Measurements from ENCODE around the gene ACTR1B.
"Not testable (repeated sequence)": the region's sequence is repeated elsewhere in the genome, so short reads cannot be mapped to it uniquely, and the experiment has no call there.

The ACTR1B gene

DNA sequence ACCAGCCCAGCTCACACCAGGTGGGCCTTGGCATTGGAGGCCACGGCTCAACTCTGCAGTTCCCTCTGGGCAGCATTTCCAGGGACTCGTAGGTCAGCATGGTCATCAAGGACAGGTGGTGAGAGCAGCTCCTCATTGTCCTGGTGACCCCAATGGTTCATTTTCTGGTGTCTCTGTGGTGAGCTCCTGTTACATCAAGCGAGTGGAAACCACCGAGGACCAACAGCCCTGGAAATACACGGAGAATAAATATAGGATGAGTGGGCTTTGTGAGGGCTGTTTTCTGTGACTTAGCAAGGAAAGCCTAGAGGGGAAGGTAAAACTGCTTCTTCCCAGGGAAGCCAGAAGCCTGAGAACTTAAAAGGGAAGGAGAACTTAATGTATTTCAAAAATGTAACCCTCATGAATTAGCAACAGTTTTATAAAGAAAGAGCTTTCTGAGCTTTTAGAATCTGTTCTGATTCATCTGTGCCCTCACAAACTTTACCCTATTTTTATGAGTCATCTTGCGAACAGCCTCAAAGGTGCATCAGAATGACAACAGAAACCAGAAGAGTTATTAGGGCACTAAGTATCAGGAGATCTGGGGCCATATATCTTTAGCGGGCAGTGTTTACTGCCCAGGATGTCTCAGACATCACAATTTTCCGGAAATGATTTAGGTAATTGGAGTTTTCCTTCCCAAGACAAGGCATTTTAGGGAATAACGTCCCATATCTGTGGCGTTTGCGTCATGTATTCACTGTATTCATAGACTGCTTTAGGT, 24.4 kb upstream of the ACTR1B start:
- DNase-seq = no peak

DNA sequence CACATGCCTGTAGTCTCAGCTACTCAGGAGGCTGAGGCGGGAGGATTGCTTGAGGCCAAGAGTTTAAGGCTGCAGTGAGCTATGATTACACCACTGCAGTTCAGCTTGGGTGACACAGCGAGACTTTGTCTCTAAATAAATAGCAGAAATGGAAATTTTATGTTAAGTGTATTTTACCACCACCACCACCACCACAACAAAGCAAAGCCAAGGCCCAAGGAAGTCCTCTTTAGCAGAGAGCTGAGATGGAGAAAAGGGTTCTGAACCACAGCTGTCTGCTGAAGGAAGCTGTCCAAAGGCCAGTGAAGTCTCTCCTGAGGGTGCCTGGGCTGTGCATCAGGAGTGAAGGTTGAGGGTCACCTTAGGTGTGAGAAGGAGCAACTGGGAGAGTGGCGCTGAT, 23.4 kb upstream of the ACTR1B start:
- not testable (repeated sequence) for DNase-seq

DNA sequence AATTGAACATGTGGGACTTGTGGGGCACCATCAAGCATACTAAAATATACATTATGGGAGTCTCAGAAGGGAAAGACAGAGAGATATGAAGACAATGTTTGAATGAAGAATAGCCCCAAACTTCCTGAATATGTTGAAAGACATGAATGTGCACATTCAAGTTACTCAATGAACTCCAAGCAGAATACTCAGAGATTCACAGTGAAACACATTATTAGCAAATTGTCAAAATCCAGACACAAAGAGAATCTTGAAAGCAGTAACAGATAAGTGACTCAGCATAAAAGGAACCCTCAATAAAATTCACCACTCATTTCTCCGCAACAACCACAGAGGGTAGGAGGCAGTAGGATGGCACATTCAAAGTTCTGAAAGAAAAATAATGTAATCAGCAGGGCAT, 14.5 kb upstream of the ACTR1B start:
- no peak for DNase-seq

DNA sequence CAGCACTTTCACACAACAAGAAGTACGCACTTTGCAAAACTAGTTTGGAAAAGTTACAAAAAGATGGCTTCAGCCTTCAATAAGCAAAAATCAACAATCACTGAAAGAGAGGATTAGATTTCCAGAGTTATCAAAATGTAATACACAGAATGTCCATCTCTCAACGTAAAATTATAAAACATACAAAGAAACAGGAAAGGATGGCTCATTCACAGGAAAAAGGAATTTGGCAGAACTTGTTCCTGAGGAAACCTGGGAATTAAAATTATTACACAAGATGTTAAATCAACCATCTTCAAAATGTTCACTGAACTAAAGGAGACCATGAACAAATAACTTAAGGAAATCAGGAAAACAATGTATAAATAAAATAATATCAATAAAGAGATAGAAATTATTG, 13.6 kb upstream of the ACTR1B start:
- DNase-seq = no peak

DNA sequence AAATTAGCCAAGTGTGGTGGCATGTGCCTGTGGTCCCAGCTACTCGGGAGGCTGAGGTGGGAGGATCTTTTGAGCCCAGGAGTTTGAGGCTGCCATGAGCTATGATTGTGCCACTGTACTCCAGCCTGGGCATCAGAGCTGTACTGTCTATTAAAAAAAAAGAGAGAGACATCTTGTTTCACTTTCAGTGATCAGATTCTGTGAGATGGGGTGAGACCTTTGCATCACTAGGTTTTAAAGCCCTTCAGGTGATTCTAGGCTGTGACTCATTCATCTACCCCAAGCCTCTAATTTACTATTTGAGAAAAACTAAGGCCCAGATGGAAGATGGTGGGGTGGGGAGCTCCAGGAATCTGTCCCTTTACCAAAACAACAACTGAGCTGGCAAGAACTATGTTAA, 12.8 kb upstream of the ACTR1B start:
- no peak for DNase-seq

DNA sequence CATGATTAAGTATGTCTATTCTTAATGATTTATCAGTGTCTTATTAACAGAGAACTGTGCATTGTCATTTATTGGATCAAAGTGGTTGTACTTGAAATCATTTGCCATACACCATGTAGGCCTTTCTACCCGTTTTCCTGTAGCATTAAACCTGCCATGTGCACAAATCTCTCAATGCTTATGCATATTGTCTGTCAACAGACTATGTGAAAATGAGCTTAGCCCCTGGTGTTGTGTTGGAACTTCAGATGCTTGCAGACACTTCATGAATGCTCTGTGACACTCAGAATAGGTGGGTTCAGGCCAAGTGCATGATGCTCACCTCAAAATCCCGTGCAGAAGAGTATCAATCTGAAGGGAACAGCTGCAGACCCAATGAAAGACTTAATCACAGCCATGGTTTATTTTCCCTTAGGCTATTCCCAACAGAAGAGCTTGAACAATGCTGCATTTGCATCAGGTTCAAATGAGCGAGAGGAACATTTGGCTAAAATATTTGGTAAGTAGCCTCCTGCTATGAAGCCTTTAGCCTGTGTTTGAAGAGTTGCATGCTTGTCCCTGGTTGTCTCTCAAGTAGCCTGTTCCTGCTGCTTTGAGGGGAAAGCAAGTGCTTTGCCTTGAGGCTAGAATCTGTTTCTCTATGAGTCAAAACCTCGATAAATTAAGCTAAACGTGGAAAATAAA, 11.7 kb upstream of the ACTR1B start:
- DNase-seq = no peak

DNA sequence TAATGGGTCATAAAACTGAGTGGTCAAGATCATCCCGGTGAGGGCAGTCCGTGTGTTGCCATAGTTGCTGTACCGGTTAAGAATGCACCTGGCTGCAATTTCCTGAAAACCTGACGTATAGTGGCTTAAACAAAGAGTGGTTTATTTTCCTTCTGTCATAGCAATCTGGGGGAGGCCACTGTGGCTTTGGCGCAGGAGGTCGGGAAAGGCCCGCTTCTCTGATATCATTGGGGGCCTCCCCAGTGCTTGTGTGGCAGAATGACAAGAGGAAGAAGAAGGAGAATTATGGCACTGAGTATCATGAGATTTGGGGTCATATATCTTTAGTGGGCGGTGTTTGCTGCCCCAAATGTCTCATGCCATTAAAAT, 10.1 kb upstream of the ACTR1B start:
- no peak for DNase-seq

DNA sequence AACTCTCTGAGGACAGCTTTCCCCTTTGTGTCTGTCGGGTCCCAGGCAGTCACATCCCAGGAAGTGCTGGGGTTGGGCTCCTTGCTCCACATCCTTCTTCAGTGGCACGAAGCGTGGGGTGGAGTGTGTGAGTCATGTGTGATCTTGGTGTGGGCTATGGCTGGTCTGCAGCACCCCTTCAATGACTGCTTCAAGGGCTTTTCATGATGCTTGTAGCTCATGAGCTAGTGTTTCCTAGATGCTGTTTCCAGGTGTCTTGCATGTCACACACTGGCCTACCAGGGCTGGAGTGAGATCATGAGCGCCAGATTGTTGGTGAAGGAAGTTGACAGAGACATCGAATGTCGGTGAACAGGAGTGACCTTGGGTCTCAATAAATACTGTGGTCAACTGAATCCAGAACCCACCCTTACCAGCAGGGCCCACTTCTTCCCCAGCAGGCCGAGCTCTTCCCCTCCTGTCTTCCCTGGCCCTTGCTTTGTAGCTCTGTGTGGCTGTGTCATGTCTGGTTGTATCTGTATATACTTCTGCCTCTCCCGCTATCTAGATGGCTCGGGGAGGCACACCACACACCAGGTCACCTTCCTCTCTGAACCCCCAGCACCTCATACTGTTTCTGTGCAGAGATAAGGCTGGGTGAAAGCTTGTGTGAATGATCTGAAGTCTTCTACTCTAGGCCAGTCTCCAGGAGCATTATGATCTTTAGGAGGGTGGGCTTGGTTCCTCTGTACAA, 9.5 kb upstream of the ACTR1B start:
- no peak for DNase-seq

DNA sequence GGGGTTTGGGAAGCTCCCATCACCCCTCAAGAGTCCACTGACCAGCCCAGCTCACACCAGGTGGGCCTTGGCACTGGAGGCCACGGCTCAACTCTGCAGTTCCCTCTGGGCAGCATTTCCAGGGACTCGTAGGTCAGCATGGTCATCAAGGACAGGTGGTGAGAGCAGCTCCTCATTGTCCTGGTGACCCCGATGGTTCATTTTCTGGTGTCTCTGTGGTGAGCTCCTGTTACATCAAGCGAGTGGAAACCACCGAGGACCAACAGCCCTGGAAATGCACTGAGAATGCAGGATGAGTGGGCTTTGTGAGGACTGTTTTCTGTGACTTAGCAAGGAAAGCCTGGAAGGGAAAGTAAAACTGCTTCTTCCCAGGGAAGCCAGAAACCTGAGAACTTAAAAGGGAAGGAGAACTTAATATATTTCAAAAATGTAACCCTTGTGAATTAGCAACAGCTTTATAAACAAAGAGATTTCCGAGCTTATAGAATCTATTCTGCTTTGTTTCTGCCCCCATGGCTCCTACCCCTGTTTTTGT, 8.8 kb upstream of the ACTR1B start:
- not testable (repeated sequence) for DNase-seq

DNA sequence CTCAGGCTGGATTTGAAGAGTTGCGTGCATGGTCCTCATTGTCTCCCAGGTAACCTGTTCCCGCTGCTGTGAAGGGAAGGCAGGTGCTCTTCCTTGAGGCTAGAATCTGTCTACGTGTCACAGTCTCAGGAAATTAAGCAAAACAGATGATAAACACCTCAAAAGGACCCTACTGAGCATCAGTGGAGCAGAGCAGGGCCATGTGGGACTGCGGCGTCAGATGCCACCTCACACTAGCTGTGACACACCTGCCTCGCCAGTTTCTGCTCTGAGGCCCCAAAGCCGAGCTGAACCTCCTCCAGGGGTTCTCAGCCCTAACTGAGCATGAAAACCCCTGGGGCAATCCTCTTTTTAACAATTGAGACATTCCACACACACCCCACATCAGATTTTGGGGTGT, 7.7 kb upstream of the ACTR1B start:
- no peak for DNase-seq

DNA sequence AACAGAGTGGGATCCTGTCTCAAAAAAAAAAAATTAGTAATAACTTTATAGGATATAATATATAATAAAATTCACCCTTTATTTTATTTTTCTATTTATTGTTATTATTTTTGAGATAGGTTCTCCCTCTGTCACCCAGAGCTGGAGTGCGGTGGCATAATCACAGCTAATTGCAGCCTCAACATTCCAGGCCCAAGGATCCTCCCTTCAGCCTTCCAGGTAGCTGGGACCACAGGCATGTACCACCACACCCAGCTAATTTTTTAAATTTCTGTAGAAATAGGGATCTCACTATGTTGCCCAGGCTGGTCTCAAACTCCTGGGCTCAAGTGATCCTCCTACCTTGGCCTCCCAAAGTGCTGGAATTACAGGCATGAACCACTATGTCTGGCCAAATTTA, 6.6 kb upstream of the ACTR1B start:
- no peak for DNase-seq

DNA sequence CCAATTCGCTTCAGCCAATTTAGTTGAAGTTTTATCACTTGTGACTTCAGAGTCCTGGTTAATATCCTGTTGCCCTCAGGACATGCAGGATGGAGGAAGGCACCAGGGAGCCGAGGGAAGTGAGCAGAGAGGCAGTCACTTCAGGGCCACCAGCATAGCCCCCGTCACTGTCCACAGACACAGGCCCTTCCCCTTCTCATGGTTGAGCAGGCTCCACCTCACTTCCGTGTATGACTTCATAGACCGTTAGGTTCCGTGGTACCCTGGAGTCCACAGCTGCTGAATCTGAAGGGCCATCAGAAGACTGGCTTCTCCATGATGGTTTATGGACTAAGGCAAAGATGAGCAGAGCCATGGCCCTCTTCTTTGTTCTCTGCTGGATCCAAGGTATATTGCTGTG, 5.6 kb upstream of the ACTR1B start, which contains the start of gene C2orf92:
Gene C2orf92, plus strand, starts transcription at position 266 of the 400 bp plus-strand sequence. Its CDS starts 76 bp downstream, at position 342.
- no peak for DNase-seq

DNA sequence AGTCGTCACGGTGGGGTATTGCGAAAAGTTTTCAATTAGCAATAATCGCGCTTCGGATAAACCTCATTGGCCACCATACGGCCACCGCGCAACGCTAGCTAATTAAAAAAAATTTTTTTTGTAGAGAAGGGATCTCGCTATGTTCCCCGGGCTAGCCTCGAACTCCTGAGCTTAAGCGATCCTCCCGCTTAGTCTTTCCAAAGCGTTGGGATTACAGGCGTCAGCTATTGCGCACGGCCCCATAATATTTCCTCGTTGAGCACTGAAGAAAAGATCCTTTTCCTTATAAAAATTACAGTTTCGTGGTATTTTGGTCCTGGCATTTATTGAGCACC, 759 bp upstream of the ACTR1B start:
- DNase-seq = no peak

DNA sequence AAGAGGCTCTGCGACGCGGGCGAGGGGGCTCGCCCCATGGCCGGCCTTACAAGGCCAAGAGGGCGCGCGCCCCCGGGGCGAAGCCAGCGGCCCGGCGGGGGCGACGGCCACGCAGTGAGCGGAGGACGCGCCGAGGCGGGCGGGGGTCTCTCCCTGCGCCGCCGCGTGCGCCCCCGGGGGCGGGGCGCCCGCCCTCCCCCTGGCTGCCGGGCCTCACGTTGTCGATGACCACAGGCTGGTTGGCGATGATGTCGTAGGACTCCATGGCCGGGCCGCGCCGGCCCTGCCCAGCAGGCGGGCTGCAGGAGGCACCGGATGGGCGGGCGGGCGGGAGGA, 250 bp downstream of the ACTR1B start:
- DNase-seq = no peak

DNA sequence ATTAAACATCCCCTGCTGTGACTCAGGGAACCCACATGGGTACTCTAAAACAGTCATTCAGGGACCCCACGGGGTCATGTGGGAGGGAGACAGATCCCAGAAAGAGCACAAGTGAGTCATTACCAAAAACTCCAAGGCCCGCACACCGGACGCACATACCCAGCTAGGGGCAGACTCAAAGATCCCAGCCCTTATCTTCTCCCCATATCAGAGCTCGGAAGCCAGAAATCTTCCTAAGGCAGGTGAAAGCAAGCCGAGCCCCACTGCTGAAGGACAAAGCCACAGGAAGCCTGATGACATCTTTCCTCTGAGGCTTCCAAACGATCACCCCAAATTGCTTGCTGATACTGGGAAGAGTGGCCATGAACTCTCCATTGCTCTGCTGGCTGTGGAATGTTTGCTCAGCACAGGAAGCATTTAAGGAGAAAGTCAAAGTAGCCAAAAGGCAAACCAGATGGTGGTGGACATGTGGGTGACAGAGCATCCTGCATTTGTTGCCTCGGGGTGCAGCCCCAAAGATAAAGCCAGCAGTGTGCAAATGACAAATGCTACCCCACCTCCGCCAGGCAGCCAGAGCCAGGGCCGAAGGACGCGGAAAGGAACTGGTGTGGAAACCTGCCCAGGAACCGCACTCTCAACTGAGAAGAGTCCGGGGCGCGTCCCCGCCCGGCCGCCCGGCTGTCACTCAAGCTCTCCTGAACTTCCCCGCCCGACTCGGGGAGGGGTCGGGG, 784 bp downstream of the ACTR1B start:
- peak; percentile 46 to 70 for DNase-seq

DNA sequence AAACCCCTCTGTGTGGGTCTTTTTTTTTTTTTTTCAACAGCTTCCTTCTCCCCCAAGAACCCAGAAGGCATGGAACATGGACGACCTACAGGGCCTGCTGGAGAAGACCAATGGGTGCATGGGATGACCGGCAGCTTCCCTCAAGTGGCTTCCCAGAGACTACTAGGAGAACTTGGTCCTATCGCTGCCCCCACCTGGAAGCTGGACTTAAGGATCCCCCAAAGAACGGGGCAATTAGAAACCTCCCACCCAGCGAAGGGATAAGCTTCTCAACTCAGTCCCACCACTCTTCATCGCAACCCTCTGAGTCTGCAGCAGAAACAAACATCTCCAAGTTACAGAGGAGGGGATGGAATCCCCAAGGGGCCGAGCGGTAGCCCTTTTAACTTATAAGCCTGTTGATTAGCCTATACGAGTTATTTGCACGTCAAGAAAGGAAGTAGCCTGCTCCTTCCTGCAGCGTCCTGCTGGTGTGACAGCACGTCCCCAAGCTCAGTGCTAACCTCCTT, 1.4 kb downstream of the ACTR1B start:
- DNase-seq = no peak

DNA sequence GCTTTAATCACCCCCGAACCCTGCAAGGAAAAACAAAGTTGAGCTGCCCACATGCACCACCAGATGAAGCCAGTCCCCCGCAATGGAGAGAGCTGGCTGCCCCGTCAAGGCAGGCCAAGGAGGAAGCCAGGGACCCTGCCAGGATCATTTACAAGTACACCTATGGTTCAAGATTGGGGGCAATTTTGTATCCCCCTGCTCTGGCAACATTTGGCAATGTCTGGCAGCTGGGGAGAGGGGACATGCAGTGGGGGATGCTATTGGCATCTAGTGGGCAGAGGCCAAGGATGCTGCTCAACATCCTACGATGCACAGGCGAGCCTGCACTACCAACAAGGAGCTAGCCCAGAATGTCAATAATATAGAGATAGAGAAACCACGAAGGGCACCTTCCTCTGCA, 1.9 kb downstream of the ACTR1B start:
- DNase-seq = no peak

DNA sequence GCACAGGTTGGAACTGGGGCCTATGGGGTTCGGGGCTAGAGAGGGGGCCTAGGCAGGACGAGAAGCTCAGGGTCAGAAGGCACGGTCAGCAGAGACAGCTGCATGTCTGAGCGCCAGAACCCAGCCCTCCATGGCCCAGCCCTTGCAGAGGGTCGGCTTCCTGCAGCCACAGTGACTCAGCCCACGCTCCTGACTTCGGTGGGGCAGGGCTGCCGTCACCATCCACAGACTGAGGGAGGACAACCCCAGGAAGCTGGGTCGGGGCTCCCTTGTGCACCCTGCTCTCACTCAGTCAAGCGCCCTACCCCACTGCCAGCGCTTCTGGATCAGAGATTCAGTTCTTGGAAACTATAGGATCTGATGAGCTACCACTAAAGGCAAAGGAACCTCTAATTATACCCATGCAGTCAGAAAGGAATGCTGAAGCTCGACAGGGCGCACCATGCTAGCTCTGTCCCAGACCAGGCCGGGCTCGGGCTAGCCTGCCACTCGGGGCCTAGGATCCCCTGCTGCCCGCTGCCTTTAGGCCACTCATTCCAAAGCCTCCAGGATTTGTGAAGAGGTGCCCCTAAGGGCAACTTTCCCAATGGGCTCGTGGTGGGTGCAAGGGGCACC, 3.0 kb downstream of the ACTR1B start:
- no peak for DNase-seq

DNA sequence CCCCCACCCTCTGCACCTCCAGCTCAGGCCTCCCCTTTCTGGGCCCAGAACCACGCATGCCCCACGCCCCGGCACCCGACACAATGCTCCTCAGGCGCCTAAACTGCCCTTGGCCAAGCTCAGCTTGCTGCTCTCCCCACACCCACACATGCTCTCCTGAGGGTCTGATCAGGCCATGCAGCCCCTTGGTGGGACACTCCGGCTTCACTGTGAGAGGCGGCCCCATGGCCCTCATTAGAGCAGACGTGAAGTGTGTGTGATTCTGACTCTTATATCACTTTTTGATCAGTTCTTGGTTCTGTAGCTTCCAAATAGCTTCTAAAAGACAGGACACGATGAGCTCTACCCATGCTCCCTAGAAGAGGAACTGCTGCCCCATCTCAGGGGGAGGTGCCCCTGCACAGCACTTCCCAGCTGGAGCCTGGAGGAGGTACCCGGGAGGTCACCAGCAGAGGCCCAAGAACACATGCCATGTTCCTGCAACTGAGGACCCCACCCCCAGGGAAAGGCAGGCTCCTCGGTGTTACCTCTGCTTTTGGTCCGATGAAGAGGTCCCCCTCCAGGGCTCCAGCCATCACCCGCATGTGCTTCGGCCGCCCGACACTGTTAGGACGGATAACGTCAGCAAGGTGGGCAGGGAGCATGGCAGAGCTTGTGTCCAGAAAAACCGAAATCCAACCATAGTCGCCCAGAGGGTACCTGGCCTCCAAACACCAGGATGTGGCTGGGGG, 3.6 kb downstream of the ACTR1B start:
- no peak for DNase-seq

DNA sequence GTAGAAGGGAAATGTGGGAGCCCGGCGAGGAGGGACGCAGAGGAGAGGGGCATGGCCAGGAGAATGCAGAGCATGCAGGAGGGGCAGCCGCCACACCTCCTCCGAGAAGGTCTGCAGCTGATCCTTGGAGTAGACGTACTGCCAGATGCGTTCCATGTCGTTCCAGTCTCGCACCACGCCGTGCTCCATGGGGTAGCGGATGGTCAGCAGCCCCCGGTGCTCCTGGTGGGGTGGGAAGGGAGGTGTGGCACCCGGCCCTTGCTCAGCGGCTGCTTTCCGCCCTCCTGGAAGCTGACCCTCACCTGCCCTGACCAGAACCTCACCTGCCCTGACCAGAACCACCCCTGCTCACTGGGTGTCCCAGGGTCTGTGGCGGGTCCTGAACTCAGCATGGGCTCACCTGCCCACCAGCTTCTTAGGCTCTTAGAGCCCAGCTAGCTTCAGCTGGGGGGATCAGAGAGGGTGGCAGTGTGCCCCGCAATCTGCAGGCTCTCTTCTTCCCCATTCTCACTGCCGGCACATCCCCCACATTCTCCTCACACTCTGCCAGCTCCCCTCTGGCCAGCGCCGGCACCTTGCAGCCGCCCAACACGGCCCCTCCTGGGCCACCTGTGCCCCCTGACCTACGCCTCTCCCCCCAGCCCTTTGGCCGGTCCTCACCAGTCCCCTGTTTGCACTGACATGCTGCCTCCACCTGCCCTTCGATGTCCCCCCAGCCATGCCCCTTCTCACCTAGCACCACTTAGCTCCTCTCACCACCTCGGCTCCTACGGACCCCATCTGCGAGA, 4.4 kb downstream of the ACTR1B start:
- DNase-seq = no peak

DNA sequence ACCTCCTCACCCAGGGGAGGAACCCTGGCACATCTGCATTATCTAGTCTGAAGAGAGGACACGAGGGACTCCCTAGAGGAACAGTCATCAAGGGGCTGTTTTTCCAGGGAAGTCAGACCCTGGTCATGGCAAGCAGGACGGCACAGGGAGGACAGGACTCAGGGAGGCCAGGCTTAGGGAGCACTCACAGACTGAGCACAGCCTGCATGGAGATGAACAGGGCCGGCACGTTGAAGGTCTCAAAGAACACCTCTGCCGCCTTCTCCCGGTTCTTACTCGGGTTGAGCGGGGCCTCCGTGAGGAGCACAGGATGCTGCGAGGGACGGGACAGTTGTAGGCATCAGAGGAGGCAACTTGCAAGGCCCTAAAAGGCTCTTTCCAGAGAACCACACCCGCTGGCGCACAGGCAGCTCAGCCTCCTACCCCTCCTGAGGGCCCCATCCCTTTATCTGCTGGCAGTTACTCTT, 5.1 kb downstream of the ACTR1B start:
- DNase-seq = no peak

All from hippocampal formation (tissue), 2 donors.